SK-N-SH (cell line): ENCODE measurements around the gene IFNLR1.

Experiments used
- CTCF ChIP-seq: fragments of 200-600 bp; sonication (generic); IDR thresholded peaks from 2 replicates; pipeline ENCODE4 v1.6.1; 2017; ENCODE audit warnings: antibody characterized with exemption, mild to moderate bottlenecking, moderate library complexity
- EP300 ChIP-seq, 2 experiments: IDR thresholded peaks; 2 replicates each; pipeline versions ENCODE4 v1.4.0 to v1.6.1; 2012; ENCODE audit warnings: borderline replicate concordance in 1 of 2, low read depth in 1 of 2, low read length in 1 of 2
- POLR2AphosphoS5 ChIP-seq: IDR thresholded peaks from 2 replicates; pipeline ENCODE4 v1.6.1; 2012; ENCODE audit warnings: low read depth, low read length
- SIN3A ChIP-seq: IDR thresholded peaks from 2 replicates; pipeline ENCODE4 v1.6.1; 2012; ENCODE audit warnings: low read depth, mild to moderate bottlenecking, low read length, moderate library complexity, borderline replicate concordance
- TAF1 ChIP-seq: IDR thresholded peaks from 2 replicates; pipeline ENCODE4 v1.6.1; 2012; ENCODE audit warnings: low read depth, mild to moderate bottlenecking, low read length, moderate library complexity, borderline replicate concordance
- TCF12 ChIP-seq: IDR thresholded peaks from 2 replicates; pipeline ENCODE4 v1.4.0; 2012
- YY1 ChIP-seq: IDR thresholded peaks from 2 replicates; pipeline ENCODE4 v1.4.0; 2012; ENCODE audit warnings: low read depth, mild to moderate bottlenecking
- TF ChIP-seq, protein P1 (sequence below): IDR thresholded peaks from 2 replicates; pipeline ENCODE4 v1.4.0; 2012; ENCODE audit warnings: low read depth, borderline replicate concordance

DNA sequence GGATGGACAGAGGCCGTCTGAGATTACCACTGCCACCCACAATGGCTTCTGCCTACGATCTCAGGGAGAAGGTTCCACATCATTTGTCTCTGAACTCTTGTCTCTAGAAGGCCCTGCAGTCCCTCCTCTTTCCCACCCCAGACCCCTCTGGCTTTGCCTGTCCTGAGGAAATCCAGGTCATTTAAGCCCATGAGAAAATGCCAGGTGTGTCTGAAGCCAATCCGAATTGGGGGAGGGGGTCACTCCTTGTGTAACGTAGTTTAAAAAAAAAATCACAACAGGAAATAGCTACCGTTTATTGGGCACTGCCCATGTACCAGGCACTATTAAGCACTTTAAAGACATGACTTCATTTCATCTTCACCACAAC lies 67.6 kb downstream of the IFNLR1 start:
- TF ChIP-seq SIN3A (no peak), CTCF (no peak), TAF1 (no peak), POLR2AphosphoS5 (no peak), EP300 (IDR thresholded peaks at IDR 0.05; ENCODE audit: borderline replicate concordance in 1 of 2, low read depth in 1 of 2, low read length in 1 of 2) (no peak), YY1 (no peak), TCF12 (no peak)
- TF ChIP-seq, protein P1, sequence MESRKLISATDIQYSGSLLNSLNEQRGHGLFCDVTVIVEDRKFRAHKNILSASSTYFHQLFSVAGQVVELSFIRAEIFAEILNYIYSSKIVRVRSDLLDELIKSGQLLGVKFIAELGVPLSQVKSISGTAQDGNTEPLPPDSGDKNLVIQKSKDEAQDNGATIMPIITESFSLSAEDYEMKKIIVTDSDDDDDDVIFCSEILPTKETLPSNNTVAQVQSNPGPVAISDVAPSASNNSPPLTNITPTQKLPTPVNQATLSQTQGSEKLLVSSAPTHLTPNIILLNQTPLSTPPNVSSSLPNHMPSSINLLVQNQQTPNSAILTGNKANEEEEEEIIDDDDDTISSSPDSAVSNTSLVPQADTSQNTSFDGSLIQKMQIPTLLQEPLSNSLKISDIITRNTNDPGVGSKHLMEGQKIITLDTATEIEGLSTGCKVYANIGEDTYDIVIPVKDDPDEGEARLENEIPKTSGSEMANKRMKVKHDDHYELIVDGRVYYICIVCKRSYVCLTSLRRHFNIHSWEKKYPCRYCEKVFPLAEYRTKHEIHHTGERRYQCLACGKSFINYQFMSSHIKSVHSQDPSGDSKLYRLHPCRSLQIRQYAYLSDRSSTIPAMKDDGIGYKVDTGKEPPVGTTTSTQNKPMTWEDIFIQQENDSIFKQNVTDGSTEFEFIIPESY: no peak
